ENCODE results near the gene TEX22.
"Not testable (repeated sequence)": the region's sequence is repeated elsewhere in the genome, so short reads cannot be mapped to it uniquely, and the experiment has no call there.

Gene TEX22

GRCh38 chr14:105358140-105358846 lies 40.0 kb upstream of the TEX22 start:
- Histone ChIP-seq H3K9me3 (no peaks in the 10 kb centered on the region), H3K36me3 (replicated peaks) (peaks cover 4% of the 10 kb centered on the region; the same call in 1 of the 2 replicates), H3K4me3 (no peak overlapping the region), H3K27me3 (ENCODE audit: low read depth) (no peaks in the 10 kb centered on the region), H3K4me1 (no peaks in the 10 kb centered on the region)
- in situ Hi-C loops (cut with MboI; ENCODE audit: low sequenced_read_pairs), result no loop called here
- no peak for DNase-seq (ENCODE audit: low spot score in 2 of 2)

GRCh38 chr14:105358943-105359342 lies 39.4 kb upstream of the TEX22 start:
- no peak for DNase-seq (ENCODE audit: low spot score in 2 of 2)
- in situ Hi-C loops (cut with MboI; ENCODE audit: low sequenced_read_pairs), result no loop called here
- no peaks in the 10 kb centered on the region for H3K9me3 ChIP-seq
- no peak overlapping the region for H3K4me3 ChIP-seq
- no peaks in the 10 kb centered on the region for H3K27me3 ChIP-seq (ENCODE audit: low read depth)
- H3K4me1 ChIP-seq, result no peaks in the 10 kb centered on the region
- H3K36me3 ChIP-seq (replicated peaks), result peaks cover 4% of the 10 kb centered on the region; the same call in 1 of the 2 replicates

- DNase-seq (ENCODE audit: low spot score in 2 of 2); in situ Hi-C loops (cut with MboI; ENCODE audit: low sequenced_read_pairs); H3K4me3 ChIP-seq; H3K9me3 ChIP-seq; H3K4me1 ChIP-seq; H3K27me3 ChIP-seq (ENCODE audit: low read depth); H3K36me3 ChIP-seq (replicated peaks): not testable (repeated sequence)
Observed at GRCh38 chr14:105361412-105361811, 36.9 kb upstream of the TEX22 start.

DNA sequence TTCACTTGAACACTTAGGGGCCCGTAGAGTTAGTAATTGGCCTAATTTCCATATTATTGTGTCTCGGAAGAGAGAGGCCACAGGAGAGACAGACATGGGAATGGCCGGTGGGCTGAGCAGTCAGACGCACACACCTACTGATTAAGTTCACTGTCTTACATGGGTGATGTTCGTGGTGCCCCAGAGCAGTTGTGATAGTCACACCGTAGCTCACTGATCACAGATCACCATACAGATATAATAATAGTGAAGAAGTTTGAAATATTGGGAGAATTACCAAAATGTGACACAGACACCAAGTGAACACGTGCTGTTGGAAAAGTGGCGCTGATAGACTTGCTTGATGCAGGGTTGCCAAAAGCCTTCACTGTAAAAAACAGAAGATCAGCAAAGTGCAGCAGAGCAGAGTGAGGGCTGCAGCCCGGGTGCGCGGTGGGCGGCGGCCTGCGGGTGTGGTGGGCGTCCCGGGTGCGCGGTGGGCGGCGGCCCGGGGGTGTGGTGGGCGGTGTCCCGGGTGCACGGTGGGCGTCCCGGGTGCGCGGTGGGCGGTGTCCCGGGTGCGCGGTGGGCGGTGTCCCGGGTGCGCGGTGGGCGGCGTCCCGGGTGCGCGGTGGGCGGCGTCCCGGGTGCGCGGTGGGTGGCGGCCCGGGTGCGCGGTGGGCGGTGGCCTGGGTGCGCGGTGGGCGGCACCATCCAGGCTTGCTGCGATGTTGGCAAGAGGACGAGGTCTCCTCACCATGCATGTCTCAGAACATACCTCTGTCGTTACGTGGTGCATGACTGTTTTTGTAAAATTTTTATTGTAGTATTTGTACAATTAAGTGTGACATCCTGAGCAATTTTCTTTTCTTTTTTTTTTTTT lies 34.3 kb upstream of the TEX22 start:
- in situ Hi-C loops (cut with MboI; ENCODE audit: low sequenced_read_pairs), result no loop called here
- no peaks in the 10 kb centered on the region for H3K4me1 ChIP-seq
- peaks cover 4% of the 10 kb centered on the region; the same call in 1 of the 2 replicates for H3K36me3 ChIP-seq (replicated peaks)
- no peak overlapping the region for H3K4me3 ChIP-seq
- no peaks in the 10 kb centered on the region for H3K27me3 ChIP-seq (ENCODE audit: low read depth)
- no peak for DNase-seq (ENCODE audit: low spot score in 2 of 2)
- H3K9me3 ChIP-seq, result no peaks in the 10 kb centered on the region

DNA sequence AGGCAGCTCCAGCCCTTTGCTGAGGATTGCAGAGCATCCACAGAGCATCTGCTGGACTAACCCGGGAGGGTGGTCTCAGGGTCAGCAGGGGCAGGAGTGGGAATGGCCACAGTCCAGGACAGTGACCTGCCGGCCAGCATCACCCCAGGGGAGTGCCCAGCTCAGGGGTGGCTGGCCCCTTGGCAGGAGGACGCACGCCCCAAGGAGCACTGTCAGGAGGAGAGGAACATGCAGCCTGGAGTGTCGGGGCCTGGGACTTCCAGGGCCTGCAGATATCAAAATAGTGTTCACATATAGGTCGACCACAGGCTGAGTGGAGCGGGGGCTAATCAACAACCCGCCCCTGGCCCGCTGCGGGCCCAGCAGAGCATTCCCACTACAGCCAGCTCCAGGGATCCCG lies 33.2 kb upstream of the TEX22 start:
- Histone ChIP-seq H3K27me3 (ENCODE audit: low read depth) (no peaks in the 10 kb centered on the region), H3K4me1 (no peaks in the 10 kb centered on the region), H3K9me3 (no peaks in the 10 kb centered on the region), H3K36me3 (replicated peaks) (peaks cover 4% of the 10 kb centered on the region; the same call in 1 of the 2 replicates), H3K4me3 (no peak overlapping the region)
- in situ Hi-C loops (cut with MboI; ENCODE audit: low sequenced_read_pairs), result no loop called here
- DNase-seq (ENCODE audit: low spot score in 2 of 2), result no peak

DNA sequence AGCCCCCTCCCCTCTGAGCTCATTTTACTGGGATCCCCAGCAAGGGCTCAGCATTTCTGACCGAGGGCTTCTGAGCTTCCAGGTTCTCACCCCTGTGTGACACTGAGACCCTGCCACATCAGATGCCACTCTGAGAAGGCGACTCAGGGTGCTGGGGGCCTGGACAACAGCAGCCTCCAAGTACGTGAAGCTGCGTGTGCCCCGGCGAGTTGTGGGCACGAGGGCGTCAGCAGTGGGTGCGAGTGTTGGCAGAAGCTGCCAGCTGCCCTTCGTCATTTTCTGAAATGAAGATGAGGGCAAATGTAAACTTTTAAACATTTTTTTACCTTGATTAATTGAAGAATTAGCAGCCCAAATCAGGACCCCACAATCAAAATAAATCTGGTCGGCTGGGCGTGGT lies 32.7 kb upstream of the TEX22 start:
- Histone ChIP-seq H3K36me3 (replicated peaks) (peaks cover 2% of the 10 kb centered on the region; the same call in 1 of the 2 replicates), H3K9me3 (no peaks in the 10 kb centered on the region), H3K27me3 (ENCODE audit: low read depth) (no peaks in the 10 kb centered on the region), H3K4me1 (no peaks in the 10 kb centered on the region), H3K4me3 (no peak overlapping the region)
- DNase-seq (ENCODE audit: low spot score in 2 of 2), result no peak
- in situ Hi-C loops (cut with MboI; ENCODE audit: low sequenced_read_pairs), result no loop called here

DNA sequence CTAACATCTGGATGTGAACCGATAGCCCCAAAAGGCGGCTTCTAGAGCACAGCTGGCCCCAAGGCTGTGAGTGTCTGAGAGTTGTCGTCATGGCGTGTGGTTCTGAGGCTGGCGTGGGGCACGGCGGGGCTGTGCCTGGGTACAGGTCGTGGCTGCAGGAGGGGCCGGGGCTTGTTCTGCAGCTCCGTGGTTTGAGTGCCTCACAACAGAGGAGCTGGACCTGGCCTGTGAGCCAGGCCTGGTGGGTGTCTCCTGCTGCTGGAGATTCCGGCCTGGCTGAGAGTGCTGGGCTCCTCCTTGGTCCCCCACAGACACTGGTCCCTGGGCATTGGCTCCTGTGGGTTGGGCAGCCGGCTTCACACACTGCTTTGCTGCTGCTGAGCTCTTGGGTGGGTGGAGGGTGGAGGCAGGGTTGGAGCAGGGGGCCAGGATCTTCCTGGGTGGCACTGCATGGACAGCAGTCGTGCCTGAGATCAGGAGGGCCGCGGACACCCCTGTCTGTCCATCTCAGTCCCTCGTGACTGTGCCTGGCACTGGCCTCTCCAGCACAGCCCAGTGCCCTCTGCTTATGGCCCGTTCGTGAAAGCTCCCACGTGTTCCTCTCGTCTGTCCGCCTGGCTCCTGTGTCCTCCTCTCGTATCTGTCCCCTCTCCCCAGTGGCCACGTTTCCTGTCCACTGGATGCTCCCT lies 31.8 kb upstream of the TEX22 start:
- H3K27me3 ChIP-seq (ENCODE audit: low read depth), result no peaks in the 10 kb centered on the region
- H3K4me1 ChIP-seq, result no peaks in the 10 kb centered on the region
- no peak for DNase-seq (ENCODE audit: low spot score in 2 of 2)
- in situ Hi-C loops (cut with MboI; ENCODE audit: low sequenced_read_pairs), result no loop called here
- no peaks in the 10 kb centered on the region; the same call in 1 of the 2 replicates for H3K36me3 ChIP-seq (replicated peaks)
- H3K4me3 ChIP-seq, result no peak overlapping the region
- H3K9me3 ChIP-seq, result no peaks in the 10 kb centered on the region

GRCh38 chr14:105367116-105368031 lies 31.0 kb upstream of the TEX22 start:
- Histone ChIP-seq H3K4me3 (no peak overlapping the region), H3K4me1 (no peaks in the 10 kb centered on the region), H3K9me3 (no peaks in the 10 kb centered on the region), H3K36me3 (replicated peaks) (no peaks in the 10 kb centered on the region; the same call in 1 of the 2 replicates), H3K27me3 (ENCODE audit: low read depth) (no peaks in the 10 kb centered on the region)
- in situ Hi-C loops (cut with MboI; ENCODE audit: low sequenced_read_pairs), result no loop called here
- DNase-seq (ENCODE audit: low spot score in 2 of 2), result no peak

GRCh38 chr14:105368032-105368417 lies 30.3 kb upstream of the TEX22 start:
- in situ Hi-C loops (cut with MboI; ENCODE audit: low sequenced_read_pairs), result no loop called here
- H3K27me3 ChIP-seq (ENCODE audit: low read depth), result no peaks in the 10 kb centered on the region
- H3K4me1 ChIP-seq, result no peaks in the 10 kb centered on the region
- DNase-seq (ENCODE audit: low spot score in 2 of 2), result no peak
- H3K36me3 ChIP-seq (replicated peaks), result no peaks in the 10 kb centered on the region; the same call in 1 of the 2 replicates
- no peaks in the 10 kb centered on the region for H3K9me3 ChIP-seq
- no peak overlapping the region for H3K4me3 ChIP-seq

DNA sequence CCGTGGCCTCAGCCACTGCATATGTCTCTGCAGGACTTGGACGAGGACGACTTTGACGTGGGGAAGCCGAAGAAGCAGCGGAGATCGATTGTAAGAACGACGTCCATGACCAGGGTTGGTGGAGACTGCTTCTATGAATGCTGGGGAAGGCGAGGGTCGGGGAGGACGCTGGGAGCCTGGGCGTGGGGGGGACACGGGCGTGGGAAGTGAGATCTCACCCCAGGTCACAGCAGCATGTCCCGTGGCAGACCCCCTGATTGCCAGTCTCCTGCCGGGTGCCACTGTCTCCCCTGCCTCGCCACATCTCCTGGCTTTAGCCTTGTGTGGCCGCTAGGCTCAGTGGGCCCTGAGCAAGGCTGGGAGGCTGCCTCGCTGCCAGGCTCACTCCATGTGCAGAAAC lies 29.9 kb upstream of the TEX22 start:
- in situ Hi-C loops (cut with MboI; ENCODE audit: low sequenced_read_pairs), result no loop called here
- Histone ChIP-seq H3K9me3 (no peaks in the 10 kb centered on the region), H3K27me3 (ENCODE audit: low read depth) (no peaks in the 10 kb centered on the region), H3K36me3 (replicated peaks) (no peaks in the 10 kb centered on the region; the same call in 1 of the 2 replicates), H3K4me3 (no peak overlapping the region), H3K4me1 (no peaks in the 10 kb centered on the region)
- DNase-seq (ENCODE audit: low spot score in 2 of 2), result no peak

DNA sequence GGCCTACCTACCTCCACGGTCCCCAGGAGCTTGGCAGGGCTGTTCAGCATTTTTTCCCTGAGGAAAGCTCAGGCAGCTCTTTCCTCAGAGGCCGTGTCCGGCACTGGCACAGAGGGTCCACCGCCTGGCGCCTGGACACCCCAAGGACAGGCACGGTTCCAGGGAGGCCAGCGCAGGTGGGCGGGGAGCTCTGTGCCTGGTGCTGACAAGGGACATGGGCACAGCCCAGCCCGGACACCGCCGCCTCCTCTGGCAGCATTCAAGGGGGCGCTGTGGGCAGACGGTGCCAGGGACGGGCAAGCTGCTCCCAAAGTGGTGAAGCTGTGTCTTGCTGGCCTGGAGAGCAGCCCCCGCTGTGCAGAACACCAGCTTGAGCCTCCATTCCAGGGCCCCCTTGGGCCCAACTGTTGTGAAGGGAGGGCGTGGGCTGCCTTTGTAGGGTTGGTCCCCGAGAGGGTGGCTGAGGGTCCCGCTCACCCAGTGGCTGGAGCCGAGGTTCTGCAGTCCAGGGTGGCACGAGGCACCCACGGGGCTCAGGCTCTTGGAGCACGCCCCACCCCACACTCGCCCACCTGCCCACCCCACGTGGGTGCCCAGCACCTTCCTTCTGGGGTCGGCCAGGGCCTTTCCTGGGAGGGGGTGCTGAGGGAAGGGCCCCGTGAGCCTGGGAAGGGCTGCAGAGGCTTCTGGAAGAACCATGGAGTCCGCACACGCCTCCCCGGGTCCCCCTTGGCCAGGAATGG lies 29.3 kb upstream of the TEX22 start:
- H3K4me1 ChIP-seq, result no peaks in the 10 kb centered on the region
- no peak overlapping the region for H3K4me3 ChIP-seq
- DNase-seq (ENCODE audit: low spot score in 2 of 2), result no peak
- in situ Hi-C loops (cut with MboI; ENCODE audit: low sequenced_read_pairs), result no loop called here
- H3K36me3 ChIP-seq (replicated peaks), result no peaks in the 10 kb centered on the region; the same call in 1 of the 2 replicates
- H3K9me3 ChIP-seq, result no peaks in the 10 kb centered on the region
- no peaks in the 10 kb centered on the region for H3K27me3 ChIP-seq (ENCODE audit: low read depth)

- Histone ChIP-seq H3K4me3 (no peak overlapping the region), H3K4me1 (no peaks in the 10 kb centered on the region), H3K36me3 (replicated peaks) (no peaks in the 10 kb centered on the region; the same call in 1 of the 2 replicates), H3K27me3 (ENCODE audit: low read depth) (no peaks in the 10 kb centered on the region), H3K9me3 (no peaks in the 10 kb centered on the region)
- in situ Hi-C loops (cut with MboI; ENCODE audit: low sequenced_read_pairs), result no loop called here
- no peak for DNase-seq (ENCODE audit: low spot score in 2 of 2)
Observed at GRCh38 chr14:105369653-105370040, 28.7 kb upstream of the TEX22 start.

All from HAP-1 (cell line).